Endodermal cell (in vitro differentiated cells): Measurements from ENCODE around the gene RPS24. TPM values are rescaled to one million over a fixed set of nuclear protein-coding genes. Genes with fewer than 3 reads are reported as not detected.

Experiments used
- DNase-seq: peaks from one replicate; pipeline ENCODE4 v3.0.0-alpha.2; 2017
- H3K27ac ChIP-seq: 2 replicates; pipeline ENCODE4 v1.5.1; 2013; ENCODE audit warnings: mild to moderate bottlenecking, low read depth, low read length, moderate library complexity
- H3K27me3 ChIP-seq: 2 replicates; pipeline ENCODE4 v1.6.1; 2013; ENCODE audit warnings: mild to moderate bottlenecking, low read length, moderate library complexity; ENCODE audit not compliant: insufficient read depth, control insufficient read depth, poor library complexity, severe bottlenecking
- H3K36me3 ChIP-seq: 2 replicates; pipeline ENCODE4 v1.7.0; 2013; ENCODE audit warnings: mild to moderate bottlenecking, low read length, moderate library complexity; ENCODE audit not compliant: control insufficient read depth, insufficient read depth
- H3K4me1 ChIP-seq: one replicate; pipeline ENCODE4 v1.7.0; 2013; ENCODE audit warnings: low read length; ENCODE audit not compliant: control insufficient read depth, insufficient read depth
- H3K4me3 ChIP-seq: 2 replicates; pipeline ENCODE4 v1.5.1; 2013; ENCODE audit warnings: mild to moderate bottlenecking, low read length, moderate library complexity
- H3K9ac ChIP-seq: 2 replicates; pipeline ENCODE4 v1.6.1; 2013; ENCODE audit warnings: mild to moderate bottlenecking, low read length, moderate library complexity; ENCODE audit not compliant: poor library complexity, severe bottlenecking; ENCODE audit errors: extremely low read depth
- H3K9me3 ChIP-seq: 2 replicates; pipeline ENCODE4 v1.6.1; 2013; ENCODE audit warnings: mild to moderate bottlenecking, low read length, moderate library complexity; ENCODE audit not compliant: control insufficient read depth
- H3K27ac Mint-ChIP-seq: 2 replicates; pipeline ENCODE4 v1.8.0; 2020; ENCODE audit warnings: mixed read lengths
- H3K27me3 Mint-ChIP-seq: 2 replicates; pipeline ENCODE4 v1.8.0; 2021; ENCODE audit warnings: mild to moderate bottlenecking, mixed read lengths; ENCODE audit not compliant: insufficient read depth
- H3K36me3 Mint-ChIP-seq: 2 replicates; pipeline ENCODE4 v1.8.0; 2020; ENCODE audit warnings: low read depth, mixed read lengths
- H3K4me1 Mint-ChIP-seq: 2 replicates; pipeline ENCODE4 v1.8.0; 2020; ENCODE audit warnings: mixed read lengths
- H3K4me3 Mint-ChIP-seq: 2 replicates; pipeline ENCODE4 v1.8.0; 2020; ENCODE audit warnings: mild to moderate bottlenecking, moderate library complexity, mixed read lengths
- H3K9me3 Mint-ChIP-seq: 2 replicates; pipeline ENCODE4 v1.8.0; 2020; ENCODE audit warnings: mild to moderate bottlenecking, mixed read lengths
- CTCF ChIP-seq: fragments of 200-600 bp; sonication (generic); conservative IDR thresholded peaks from 2 replicates; pipeline ENCODE4 v1.5.0; 2021; ENCODE audit warnings: antibody characterized with exemption, mild to moderate bottlenecking
- WGBS, 2 experiments: methylation state at CpG; one replicate each; pipeline versions ENCODE4 v1.1.5 to v1.1.7; 2013; ENCODE audit warnings: missing lambda C conversion rate in 2 of 2, mixed read lengths in 1 of 2; ENCODE audit not compliant: insufficient coverage in 1 of 2, insufficient read length in 1 of 2; 5-methylcytosine and 5-hydroxymethylcytosine counted together
- long read RNA-seq, 4 experiments: library from polyadenylated mRNA in 2 of 4; library from RNA in 1 of 4; library from capped mRNA in 1 of 4; stranded (forward) in 3 of 4; unstranded in 1 of 4; transcript quantifications; one replicate each; pipeline ENCODE4 v2.0.0, GENCODE V29; 2020 to 2021; ENCODE audit warnings: inconsistent platforms in 1 of 4
- polyA plus RNA-seq, 2 experiments: library from polyadenylated mRNA; stranded (reverse); fragments of 50-300 nt; gene quantifications; one replicate each; pipeline ENCODE4 v1.2.3, GENCODE V29; 2013
- total RNA-seq, 2 donors: library from RNA; stranded (reverse); fragmentation: NEBNext Ultra II Directional in 1 of 2; extraction: Animal tissue kit (Norgen Biotek cat#: 25700) in 1 of 2; gene quantifications; 2 replicates in 1 of 2; 3 replicates in 1 of 2; pipeline ENCODE4 v1.2.1, GENCODE V29; 2021

Gene RPS24
- total RNA-seq, result 1,000 to 10,000 TPM; 1,695 to 1,720 TPM
- polyA plus RNA-seq (2013, experiment 1 of 2), result 2,044 TPM
- polyA plus RNA-seq (2013, experiment 2 of 2), result 2,088 TPM
- long read RNA-seq, experiment 1, transcript RPS24-214 (5 exons, 634 nt), result minor isoform, 80 of 478 reads
- long read RNA-seq, experiment 1, transcript RPS24-219 (6 exons, 684 nt), result major isoform, 126 of 478 reads
- long read RNA-seq, experiment 1, partial matches to known transcripts, result 184 of 478 reads
- long read RNA-seq, experiment 1, other reads (novel, unspliced or antisense), result 85 of 478 reads
- long read RNA-seq, experiment 2, transcript RPS24-214 (5 exons, 634 nt), result major isoform, 32 of 40 reads
- long read RNA-seq, experiment 2, partial matches to known transcripts, result 5 of 40 reads
- long read RNA-seq, experiment 2, other reads (novel, unspliced or antisense), result 0 of 40 reads
- long read RNA-seq, experiment 3, transcript RPS24-207 (3 exons, 1,104 nt), result minor isoform, 6 of 79 reads
- long read RNA-seq, experiment 3, transcript RPS24-214 (5 exons, 634 nt), result major isoform, 49 of 79 reads
- long read RNA-seq, experiment 3, transcript RPS24-210 (4 exons, 1,008 nt), result minor isoform, 7 of 79 reads
- long read RNA-seq, experiment 3, partial matches to known transcripts, result 11 of 79 reads
- long read RNA-seq, experiment 3, other reads (novel, unspliced or antisense), result 5 of 79 reads
- long read RNA-seq, experiment 4, partial matches to known transcripts, result 0 of 4 reads
- long read RNA-seq, experiment 4, other reads (novel, unspliced or antisense), result 2 of 4 reads

GRCh38 chr10:78033637-78034470 lies at the start of gene RPS24:
TSS of gene RPS24 (plus strand) at chr10:78033863. CDS start at chr10:78033902, 39 bp downstream.
- peaks cover 29% of the 10 kb centered on the region for H3K4me1 Mint-ChIP-seq
- H3K9me3 ChIP-seq, result no peaks in the 10 kb centered on the region
- H3K9me3 Mint-ChIP-seq, result no peaks in the 10 kb centered on the region
- peak within 1 kb of the TSS; percentile 93 for H3K4me3 Mint-ChIP-seq
- peak within 1 kb of the TSS; percentile 80 for H3K9ac ChIP-seq
- DNase-seq, result peak; percentile 98
- peak within 1 kb of the TSS; percentile 75 for H3K27ac Mint-ChIP-seq
- H3K27ac ChIP-seq, result peak within 1 kb of the TSS; percentile 67
- H3K36me3 ChIP-seq, result peaks cover 41% of the 10 kb centered on the region
- WGBS, 2 experiments, result 0% methylated on average over 29 to 55 of the region's 55 CpGs
- H3K4me3 ChIP-seq, result peak within 1 kb of the TSS; percentile 98
- no peaks in the 10 kb centered on the region for H3K27me3 ChIP-seq
- H3K36me3 Mint-ChIP-seq, result peaks cover 39% of the 10 kb centered on the region
- H3K27me3 Mint-ChIP-seq, result no peaks in the 10 kb centered on the region
- peak; percentile 33 for TF ChIP-seq CTCF
- peaks cover 19% of the 10 kb centered on the region for H3K4me1 ChIP-seq

- H3K4me1 ChIP-seq, result no peaks in the 10 kb centered on the region
- Mint-ChIP-seq H3K9me3 (no peaks in the 10 kb centered on the region), H3K27me3 (no peaks in the 10 kb centered on the region), H3K27ac (no peak overlapping the region), H3K4me1 (no peaks in the 10 kb centered on the region), H3K36me3 (peaks cover 81% of the 10 kb centered on the region), H3K4me3 (no peak overlapping the region)
- no peak for DNase-seq
- H3K4me3 ChIP-seq, result no peak overlapping the region
- H3K36me3 ChIP-seq, result peaks cover 92% of the 10 kb centered on the region
- no peaks in the 10 kb centered on the region for H3K27me3 ChIP-seq
- whole genome bisulfite sequencing, 2 experiments, result 92 to 100% methylated on average over 4 of the region's 4 CpGs
- H3K9me3 ChIP-seq, result no peaks in the 10 kb centered on the region
- no peak overlapping the region for H3K27ac ChIP-seq
- H3K9ac ChIP-seq, result no peak overlapping the region
- TF ChIP-seq CTCF, result no peak
Measured at GRCh38 chr10:77984986-77985385, 48.7 kb upstream of the RPS24 start.

GRCh38 chr10:77987671-77988255 lies 45.9 kb upstream of the RPS24 start:
- Histone ChIP-seq H3K9ac (no peak overlapping the region), H3K27ac (peak overlapping the region; percentile 53)
- WGBS, 2 experiments, result 84 to 91% methylated on average over 6 to 7 of the region's 7 CpGs

More at GRCh38 chr10:77987671-77988255, 45.9 kb upstream of the RPS24 start:
- H3K4me1 Mint-ChIP-seq, result no peaks in the 10 kb centered on the region
- Histone ChIP-seq H3K4me1 (no peaks in the 10 kb centered on the region), H3K27me3 (no peaks in the 10 kb centered on the region), H3K9me3 (no peaks in the 10 kb centered on the region), H3K36me3 (peaks cover 94% of the 10 kb centered on the region), H3K4me3 (no peak overlapping the region)
- no peak for TF ChIP-seq CTCF
- no peaks in the 10 kb centered on the region for H3K9me3 Mint-ChIP-seq
- no peak for DNase-seq
- H3K27me3 Mint-ChIP-seq, result no peaks in the 10 kb centered on the region
- no peak overlapping the region for H3K4me3 Mint-ChIP-seq
- H3K36me3 Mint-ChIP-seq, result peaks cover 80% of the 10 kb centered on the region
- no peak overlapping the region for H3K27ac Mint-ChIP-seq
